Measurements from ENCODE around the gene DAGLA. TPM values are rescaled to one million over a fixed set of nuclear protein-coding genes. Genes with fewer than 3 reads are reported as not detected.

The DAGLA gene
- total and polyA plus RNA-seq, 2 experiments from 2014 or later, result 2.1 to 6.3 TPM

- DNase-seq (ENCODE audit: low read depth in 1 of 2, low spot score in 1 of 2), result no peak
- no peaks in the 10 kb centered on the region for H3K27me3 ChIP-seq
Measured at GRCh38 chr11:61739966-61740365, 59.8 kb downstream of the DAGLA start.

GRCh38 chr11:61742391-61742790 is 62.2 kb downstream of the DAGLA start:
- H3K4me1 ChIP-seq (ENCODE audit: low read depth), result no peaks in the 10 kb centered on the region
- H3K27ac ChIP-seq, result no peak overlapping the region
- no peaks in the 10 kb centered on the region for H3K9me3 ChIP-seq (ENCODE audit: low read depth)
- H3K27me3 ChIP-seq, result no peaks in the 10 kb centered on the region
- no peak for TF ChIP-seq CTCF (IDR thresholded peaks at IDR 0.05; ENCODE audit: low read depth, low read length)
- no peaks in the 10 kb centered on the region for H3K36me3 ChIP-seq
- H3K4me3 ChIP-seq, result no peak overlapping the region
- no peak for DNase-seq (ENCODE audit: low read depth in 1 of 2, low spot score in 1 of 2)

More at GRCh38 chr11:61739966-61740365, 59.8 kb downstream of the DAGLA start:
- no peak overlapping the region for H3K4me3 ChIP-seq
- H3K9me3 ChIP-seq (ENCODE audit: low read depth), result no peaks in the 10 kb centered on the region
- H3K36me3 ChIP-seq, result no peaks in the 10 kb centered on the region
- TF ChIP-seq CTCF (IDR thresholded peaks at IDR 0.05; ENCODE audit: low read depth, low read length), result no peak
- no peaks in the 10 kb centered on the region for H3K4me1 ChIP-seq (ENCODE audit: low read depth)
- H3K27ac ChIP-seq, result no peak overlapping the region

- TF ChIP-seq CTCF (IDR thresholded peaks at IDR 0.05; ENCODE audit: low read depth, low read length), result no peak
- no peaks in the 10 kb centered on the region for H3K9me3 ChIP-seq (ENCODE audit: low read depth)
- no peak overlapping the region for H3K27ac ChIP-seq
- H3K36me3 ChIP-seq, result no peaks in the 10 kb centered on the region
- H3K27me3 ChIP-seq, result no peaks in the 10 kb centered on the region
- DNase-seq (ENCODE audit: low read depth in 1 of 2, low spot score in 1 of 2), result no peak
- H3K4me1 ChIP-seq (ENCODE audit: low read depth), result peaks cover 4% of the 10 kb centered on the region
- no peak overlapping the region for H3K4me3 ChIP-seq
Measured at GRCh38 chr11:61743486-61744095, 63.4 kb downstream of the DAGLA start.

- no peak for DNase-seq (ENCODE audit: low read depth in 1 of 2, low spot score in 1 of 2)
- no peaks in the 10 kb centered on the region for H3K36me3 ChIP-seq
- no peaks in the 10 kb centered on the region for H3K9me3 ChIP-seq (ENCODE audit: low read depth)
- H3K27me3 ChIP-seq, result no peaks in the 10 kb centered on the region
- no peak overlapping the region for H3K27ac ChIP-seq
- H3K4me1 ChIP-seq (ENCODE audit: low read depth), result peaks cover 4% of the 10 kb centered on the region
- H3K4me3 ChIP-seq, result no peak overlapping the region
- no peak for TF ChIP-seq CTCF (IDR thresholded peaks at IDR 0.05; ENCODE audit: low read depth, low read length)
Measured at GRCh38 chr11:61744181-61744580, 64.0 kb downstream of the DAGLA start.

- no peak overlapping the region for H3K27ac ChIP-seq
- H3K27me3 ChIP-seq, result no peaks in the 10 kb centered on the region
- no peak for DNase-seq (ENCODE audit: low read depth in 1 of 2, low spot score in 1 of 2)
- no peak for TF ChIP-seq CTCF (IDR thresholded peaks at IDR 0.05; ENCODE audit: low read depth, low read length)
- peaks cover 6% of the 10 kb centered on the region for H3K4me1 ChIP-seq (ENCODE audit: low read depth)
- H3K9me3 ChIP-seq (ENCODE audit: low read depth), result no peaks in the 10 kb centered on the region
- no peak overlapping the region for H3K4me3 ChIP-seq
- no peaks in the 10 kb centered on the region for H3K36me3 ChIP-seq
Measured at GRCh38 chr11:61744609-61745156, 64.5 kb downstream of the DAGLA start.
